Breast epithelium (tissue), 3 donors: Measurements from ENCODE around the gene RSPH3.
"Not testable (repeated sequence)": the region's sequence is repeated elsewhere in the genome, so short reads cannot be mapped to it uniquely, and the experiment has no call there.

Experiments used
- POLR2AphosphoS5 ChIP-seq, 3 donors: sonication (generic); formaldehyde crosslinking; IDR thresholded peaks; one replicate each; pipeline ENCODE4 v1.6.1; 2017; ENCODE audit warnings: antibody characterized with exemption in 3 of 3
- TF ChIP-seq, protein P1 (sequence below), 3 donors: fragments of 450-650 bp; IDR thresholded peaks; one replicate each; pipeline ENCODE4 v1.5.1; 2016 to 2017; ENCODE audit warnings: antibody characterized with exemption in 3 of 3, mild to moderate bottlenecking in 3 of 3, moderate library complexity in 3 of 3

DNA sequence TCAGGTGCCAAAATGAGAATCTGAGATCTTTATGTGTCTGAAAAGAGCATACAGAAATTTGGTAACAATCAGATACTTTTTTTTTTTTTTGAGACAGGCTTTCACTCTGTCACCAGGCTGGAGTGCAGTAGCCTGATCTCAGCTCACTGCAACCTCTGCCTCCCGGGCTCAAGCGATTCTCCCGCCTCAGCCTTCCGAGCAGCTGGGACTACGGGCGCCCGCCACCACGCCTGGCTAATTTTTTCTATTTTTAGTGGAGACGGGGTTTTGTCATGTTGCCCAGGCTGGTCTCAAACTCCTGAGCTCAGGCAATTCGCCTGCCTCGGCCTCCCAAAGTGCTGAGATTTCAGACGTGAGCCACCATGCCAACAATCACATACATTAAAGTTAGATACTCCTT lies 38.3 kb upstream of the RSPH3 start:
- TF ChIP-seq, protein P1, sequence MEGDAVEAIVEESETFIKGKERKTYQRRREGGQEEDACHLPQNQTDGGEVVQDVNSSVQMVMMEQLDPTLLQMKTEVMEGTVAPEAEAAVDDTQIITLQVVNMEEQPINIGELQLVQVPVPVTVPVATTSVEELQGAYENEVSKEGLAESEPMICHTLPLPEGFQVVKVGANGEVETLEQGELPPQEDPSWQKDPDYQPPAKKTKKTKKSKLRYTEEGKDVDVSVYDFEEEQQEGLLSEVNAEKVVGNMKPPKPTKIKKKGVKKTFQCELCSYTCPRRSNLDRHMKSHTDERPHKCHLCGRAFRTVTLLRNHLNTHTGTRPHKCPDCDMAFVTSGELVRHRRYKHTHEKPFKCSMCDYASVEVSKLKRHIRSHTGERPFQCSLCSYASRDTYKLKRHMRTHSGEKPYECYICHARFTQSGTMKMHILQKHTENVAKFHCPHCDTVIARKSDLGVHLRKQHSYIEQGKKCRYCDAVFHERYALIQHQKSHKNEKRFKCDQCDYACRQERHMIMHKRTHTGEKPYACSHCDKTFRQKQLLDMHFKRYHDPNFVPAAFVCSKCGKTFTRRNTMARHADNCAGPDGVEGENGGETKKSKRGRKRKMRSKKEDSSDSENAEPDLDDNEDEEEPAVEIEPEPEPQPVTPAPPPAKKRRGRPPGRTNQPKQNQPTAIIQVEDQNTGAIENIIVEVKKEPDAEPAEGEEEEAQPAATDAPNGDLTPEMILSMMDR (IDR thresholded peaks at IDR 0.05) = not testable (repeated sequence)
- TF ChIP-seq POLR2AphosphoS5 (IDR thresholded peaks at IDR 0.05) = not testable (repeated sequence)
